GM12892 (cell line): ENCODE data around the gene LGALSL.

Experiments used
- POLR2A ChIP-seq: IDR thresholded peaks from 2 replicates; pipeline ENCODE4 v1.6.1; 2011; ENCODE audit warnings: low read depth, low read length, control low read depth
- POLR2AphosphoS5 ChIP-seq: IDR thresholded peaks from 2 replicates; pipeline ENCODE4 v1.6.1; 2011; ENCODE audit warnings: low read depth, low read length, control low read depth

DNA sequence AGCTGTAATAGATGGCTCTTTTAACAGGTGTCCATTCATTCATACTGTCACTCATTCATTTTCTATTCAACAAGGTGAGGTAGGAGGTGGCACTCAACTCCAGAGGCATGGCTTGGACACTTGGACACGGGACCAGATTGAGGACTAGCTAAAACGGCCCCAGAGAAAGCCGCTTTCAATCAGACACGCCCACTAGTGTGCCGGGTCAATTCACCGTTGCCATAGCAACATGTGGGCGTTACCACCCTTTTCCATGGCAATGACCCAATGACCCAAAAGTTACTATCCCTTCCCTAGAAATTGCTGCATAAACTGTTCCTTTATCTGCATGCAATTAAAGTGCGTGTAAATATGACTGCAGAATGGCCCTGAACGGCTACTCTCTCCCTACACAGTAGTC lies 49.2 kb upstream of the LGALSL start:
- TF ChIP-seq POLR2AphosphoS5, result no peak
- no peak for TF ChIP-seq POLR2A
